PC-3 (cell line): ENCODE data around the gene TULP3. TPM values are rescaled to one million over a fixed set of nuclear protein-coding genes. Genes with fewer than 3 reads are reported as not detected.

ENCODE experiments used
- ATAC-seq: fragments of 200-7000 bp; cut with Tn5 transposase; 2 replicates; pipeline ENCODE4 v1.9.1; 2020; ENCODE audit warnings: mild to moderate bottlenecking, moderate library complexity
- BruUV-seq: library from RNA; stranded (reverse); fragments of 400-500 nt; replicated peaks from 2 replicates; lab custom pipeline; 2021; lab: Mats Ljungman, UMichigan
- CTCF ChIA-PET: fragments of 300-600 bp; sonication (Branson Sonifier 250); formaldehyde crosslinking; loops from one replicate; lab custom pipeline; 2022; ENCODE audit warnings: antibody characterized with exemption; lab: Charles Lee
- POLR2A ChIA-PET: fragments of 300-600 bp; sonication (Branson Sonifier 250); formaldehyde crosslinking; loops from one replicate; lab custom pipeline; 2022; ENCODE audit warnings: antibody characterized with exemption; ENCODE audit not compliant: unreplicated experiment; lab: Charles Lee
- DNase-seq: peaks from one replicate; pipeline ENCODE4 v3.0.0-alpha.2; 2015
- H2AFZ ChIP-seq: fragments of 300-600 bp; sonication (generic); 2 replicates; pipeline ENCODE4 v1.6.0; 2016; ENCODE audit warnings: antibody characterized with exemption, low read length
- H3F3A ChIP-seq: fragments of 300-600 bp; sonication (generic); one replicate; pipeline ENCODE4 v1.6.0; 2017; ENCODE audit warnings: antibody characterized with exemption, low read length, control low read depth, mild to moderate bottlenecking; ENCODE audit not compliant: unreplicated experiment
- H3K27ac ChIP-seq: fragments of 300-600 bp; sonication (generic); 2 replicates; pipeline ENCODE4 v1.5.1; 2016; ENCODE audit warnings: mild to moderate bottlenecking, low read length
- H3K27me3 ChIP-seq: fragments of 300-600 bp; sonication (generic); 2 replicates; pipeline ENCODE4 v1.6.1; 2016; ENCODE audit warnings: low read length, mixed read lengths
- H3K36me3 ChIP-seq: fragments of 300-600 bp; sonication (generic); 2 replicates; pipeline ENCODE4 v1.6.1; 2016; ENCODE audit warnings: low read depth, mixed run types, low read length, mixed read lengths
- H3K4me1 ChIP-seq: fragments of 300-600 bp; sonication (generic); 2 replicates; pipeline ENCODE4 v1.5.1; 2016; ENCODE audit warnings: low read length; ENCODE audit not compliant: insufficient read depth
- H3K4me2 ChIP-seq: fragments of 300-600 bp; sonication (generic); 2 replicates; pipeline ENCODE4 v1.6.0; 2016; ENCODE audit warnings: low read length
- H3K4me3 ChIP-seq: fragments of 300-600 bp; sonication (generic); 2 replicates; pipeline ENCODE4 v1.5.1; 2016; ENCODE audit warnings: mild to moderate bottlenecking, low read length, mixed read lengths
- H3K79me2 ChIP-seq: fragments of 300-600 bp; sonication (generic); 2 replicates; pipeline ENCODE4 v1.6.1; 2017; ENCODE audit warnings: low read length, mixed read lengths
- H3K9ac ChIP-seq: fragments of 300-600 bp; sonication (generic); 2 replicates; pipeline ENCODE4 v1.6.0; 2016; ENCODE audit warnings: mild to moderate bottlenecking, low read length
- H3K9me2 ChIP-seq: fragments of 300-600 bp; sonication (generic); replicated peaks from 2 replicates; pipeline ENCODE4 v1.6.1; 2016; ENCODE audit warnings: mixed run types, low read length, mixed read lengths
- H3K9me3 ChIP-seq: fragments of 300-600 bp; sonication (generic); 2 replicates; pipeline ENCODE4 v1.6.1; 2016; ENCODE audit warnings: low read length, mixed read lengths
- H4K20me1 ChIP-seq: fragments of 300-600 bp; sonication (generic); 2 replicates; pipeline ENCODE4 v1.6.1; 2016; ENCODE audit warnings: low read length, mixed read lengths
- EZH2 ChIP-seq: fragments of 300-600 bp; sonication (generic); IDR thresholded peaks from one replicate; pipeline ENCODE4 v1.6.1; 2017; ENCODE audit warnings: antibody characterized with exemption, mild to moderate bottlenecking, low read length; ENCODE audit not compliant: unreplicated experiment
- EZH2phosphoT487 ChIP-seq: fragments of 300-600 bp; sonication (generic); IDR thresholded peaks from 2 replicates; pipeline ENCODE4 v1.6.1; 2018; ENCODE audit warnings: mild to moderate bottlenecking, antibody characterized with exemption, low read length, borderline replicate concordance
- intact Hi-C: fragments of 100-400 bp; cut with micrococcal nuclease; formaldehyde crosslinking; loops from 2 replicates; pipeline ENCODE4 v1.9.0; 2023
- total RNA-seq: library from RNA; depleted of rRNA; stranded (reverse); fragments of >200 nt; gene quantifications from 2 replicates; pipeline ENCODE4 v1.2.3, GENCODE V29; 2014
- TF ChIP-seq, protein P1 (sequence below): fragments of 300-600 bp; sonication (generic); conservative IDR thresholded peaks from 2 replicates; pipeline ENCODE4 v1.5.1; 2017; ENCODE audit warnings: antibody characterized with exemption, low read depth, mild to moderate bottlenecking, low read length

The TULP3 gene
- total RNA-seq, 1 experiment from 2014 or later = 22.6 TPM

DNA sequence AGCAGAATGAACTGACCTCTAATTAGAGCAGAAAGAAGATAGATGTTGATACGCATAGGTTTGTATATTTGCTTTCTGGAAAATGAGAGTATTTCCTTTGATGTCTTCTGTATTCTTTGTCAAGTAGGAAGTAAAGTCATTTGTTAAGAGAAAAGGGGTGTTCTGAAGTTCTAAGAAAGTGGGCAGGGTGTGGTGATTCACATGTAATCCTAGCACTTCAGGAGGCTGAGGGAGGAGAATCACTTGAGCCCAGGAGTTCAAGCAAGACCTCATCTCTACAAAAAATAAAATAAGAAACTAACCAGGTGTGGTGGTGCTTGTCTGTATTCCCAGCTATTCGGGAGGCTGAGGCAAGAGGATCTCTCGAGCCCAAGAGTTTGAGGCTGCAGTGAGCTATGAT is 10.8 kb upstream of the TULP3 start:
- intact Hi-C loops = loop anchor here (5.0 kb wide), 1 partner anchor 68 kb away; the partner anchor contains the start of gene ITFG2
- CTCF ChIA-PET = no interaction called here
- no TSS peak for BruUV-seq

DNA sequence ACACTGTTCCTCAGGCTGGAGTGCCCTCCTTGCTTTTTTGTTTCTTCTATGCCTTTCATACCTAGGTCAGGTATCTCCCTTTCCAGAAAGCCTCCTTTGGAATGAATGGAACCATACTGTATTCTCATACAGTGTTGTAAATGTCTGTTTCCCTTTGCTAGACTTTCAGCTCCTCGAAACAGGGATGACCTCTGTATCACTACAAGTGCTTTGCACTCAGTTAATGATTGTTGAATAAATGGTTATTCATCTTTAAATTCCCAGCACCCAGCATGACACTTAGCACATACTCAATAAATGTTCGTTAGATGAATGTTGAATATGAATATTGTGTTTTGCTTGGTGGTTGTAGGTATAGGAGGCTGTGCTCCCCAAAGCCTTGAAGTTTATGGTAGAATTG is 5.9 kb upstream of the TULP3 start:
- intact Hi-C loops = loop anchor here (1.0 to 5.0 kb wide), 2 partner anchors 59 to 157 kb away; no protein-coding TSS in a partner anchor
- H3K79me2 ChIP-seq = peaks cover 30% of the 10 kb centered on the region
- POLR2A ChIA-PET = no interaction called here

More for the DNA sequence above, 10.8 kb upstream of the TULP3 start:
- H4K20me1 ChIP-seq = 0 out of 2 replicates have a peak, but pooled peaks cover 2% of the 10 kb centered on the region
- H3F3A ChIP-seq = no peaks in the 10 kb centered on the region
- POLR2A ChIA-PET = no interaction called here
- H2AFZ ChIP-seq = no peak overlapping the region
- DNase-seq = no peak
- no peak for ATAC-seq
- TF ChIP-seq EZH2phosphoT487 (no peak), EZH2 (no peak)
- TF ChIP-seq, protein P1, sequence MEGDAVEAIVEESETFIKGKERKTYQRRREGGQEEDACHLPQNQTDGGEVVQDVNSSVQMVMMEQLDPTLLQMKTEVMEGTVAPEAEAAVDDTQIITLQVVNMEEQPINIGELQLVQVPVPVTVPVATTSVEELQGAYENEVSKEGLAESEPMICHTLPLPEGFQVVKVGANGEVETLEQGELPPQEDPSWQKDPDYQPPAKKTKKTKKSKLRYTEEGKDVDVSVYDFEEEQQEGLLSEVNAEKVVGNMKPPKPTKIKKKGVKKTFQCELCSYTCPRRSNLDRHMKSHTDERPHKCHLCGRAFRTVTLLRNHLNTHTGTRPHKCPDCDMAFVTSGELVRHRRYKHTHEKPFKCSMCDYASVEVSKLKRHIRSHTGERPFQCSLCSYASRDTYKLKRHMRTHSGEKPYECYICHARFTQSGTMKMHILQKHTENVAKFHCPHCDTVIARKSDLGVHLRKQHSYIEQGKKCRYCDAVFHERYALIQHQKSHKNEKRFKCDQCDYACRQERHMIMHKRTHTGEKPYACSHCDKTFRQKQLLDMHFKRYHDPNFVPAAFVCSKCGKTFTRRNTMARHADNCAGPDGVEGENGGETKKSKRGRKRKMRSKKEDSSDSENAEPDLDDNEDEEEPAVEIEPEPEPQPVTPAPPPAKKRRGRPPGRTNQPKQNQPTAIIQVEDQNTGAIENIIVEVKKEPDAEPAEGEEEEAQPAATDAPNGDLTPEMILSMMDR = no peak
- H3K27ac ChIP-seq = no peak overlapping the region
- H3K4me1 ChIP-seq = peaks cover 13% of the 10 kb centered on the region
- peaks cover 77% of the 10 kb centered on the region for H3K79me2 ChIP-seq
- H3K27me3 ChIP-seq = no peaks in the 10 kb centered on the region
- no peak overlapping the region for H3K9ac ChIP-seq
- no peaks in the 10 kb centered on the region; the same call in none of the 2 replicates for H3K36me3 ChIP-seq
- H3K9me2 ChIP-seq = no peaks in the 10 kb centered on the region
- no peak overlapping the region for H3K4me3 ChIP-seq
- H3K9me3 ChIP-seq = no peaks in the 10 kb centered on the region
- no peak overlapping the region for H3K4me2 ChIP-seq

More for the DNA sequence above, 5.9 kb upstream of the TULP3 start:
- Histone ChIP-seq H3K27me3 (no peaks in the 10 kb centered on the region), H3K36me3 (peaks cover 15% of the 10 kb centered on the region), H3K27ac (no peak overlapping the region), H4K20me1 (0 out of 2 replicates have a peak, but pooled peaks cover 3% of the 10 kb centered on the region), H3K4me3 (no peak overlapping the region), H3K4me1 (no peaks in the 10 kb centered on the region), H3K9ac (no peak overlapping the region), H3K4me2 (no peak overlapping the region), H3K9me3 (no peaks in the 10 kb centered on the region), H2AFZ (no peak overlapping the region), H3K9me2 (no peaks in the 10 kb centered on the region), H3F3A (no peaks in the 10 kb centered on the region)
- CTCF ChIA-PET = interaction anchor here (0.7 to 1.5 kb wide), 3 partner anchors 11 to 60 kb away, joined by 3 to 13 read pairs (median 8); no protein-coding TSS in a partner anchor
- no TSS peak for BruUV-seq
- no peak for ATAC-seq
- DNase-seq = no peak
- TF ChIP-seq EZH2phosphoT487 (no peak), EZH2 (no peak)
- TF ChIP-seq, protein P1 = no peak
